Stimulated activated CD4-positive, alpha-beta T cell treated with anti-CD3 and anti-CD28 coated beads, Interleukin-15, amount 100 ng/mL, for 24 hours (primary cell): ENCODE results near the gene GATAD2A.
"Not testable (repeated sequence)": the region's sequence is repeated elsewhere in the genome, so short reads cannot be mapped to it uniquely, and the experiment has no call there.

Source experiments
- DNase-seq: peaks from one replicate; pipeline ENCODE4 v3.0.0-alpha.2; 2020

GATAD2A gene, protein sequence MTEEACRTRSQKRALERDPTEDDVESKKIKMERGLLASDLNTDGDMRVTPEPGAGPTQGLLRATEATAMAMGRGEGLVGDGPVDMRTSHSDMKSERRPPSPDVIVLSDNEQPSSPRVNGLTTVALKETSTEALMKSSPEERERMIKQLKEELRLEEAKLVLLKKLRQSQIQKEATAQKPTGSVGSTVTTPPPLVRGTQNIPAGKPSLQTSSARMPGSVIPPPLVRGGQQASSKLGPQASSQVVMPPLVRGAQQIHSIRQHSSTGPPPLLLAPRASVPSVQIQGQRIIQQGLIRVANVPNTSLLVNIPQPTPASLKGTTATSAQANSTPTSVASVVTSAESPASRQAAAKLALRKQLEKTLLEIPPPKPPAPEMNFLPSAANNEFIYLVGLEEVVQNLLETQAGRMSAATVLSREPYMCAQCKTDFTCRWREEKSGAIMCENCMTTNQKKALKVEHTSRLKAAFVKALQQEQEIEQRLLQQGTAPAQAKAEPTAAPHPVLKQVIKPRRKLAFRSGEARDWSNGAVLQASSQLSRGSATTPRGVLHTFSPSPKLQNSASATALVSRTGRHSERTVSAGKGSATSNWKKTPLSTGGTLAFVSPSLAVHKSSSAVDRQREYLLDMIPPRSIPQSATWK

GRCh38 chr19:19404879-19405860 lies at the start of gene GATAD2A:
GATAD2A (plus strand) TSS chr19:19405675; CDS start chr19:19465346, 59,671 bp downstream.
- DNase-seq = peak; percentile 88

GRCh38 chr19:19356500-19356899 lies 49.0 kb upstream of the GATAD2A start:
- no peak for DNase-seq

GRCh38 chr19:19356901-19357566 lies 48.4 kb upstream of the GATAD2A start:
- no peak for DNase-seq

DNA sequence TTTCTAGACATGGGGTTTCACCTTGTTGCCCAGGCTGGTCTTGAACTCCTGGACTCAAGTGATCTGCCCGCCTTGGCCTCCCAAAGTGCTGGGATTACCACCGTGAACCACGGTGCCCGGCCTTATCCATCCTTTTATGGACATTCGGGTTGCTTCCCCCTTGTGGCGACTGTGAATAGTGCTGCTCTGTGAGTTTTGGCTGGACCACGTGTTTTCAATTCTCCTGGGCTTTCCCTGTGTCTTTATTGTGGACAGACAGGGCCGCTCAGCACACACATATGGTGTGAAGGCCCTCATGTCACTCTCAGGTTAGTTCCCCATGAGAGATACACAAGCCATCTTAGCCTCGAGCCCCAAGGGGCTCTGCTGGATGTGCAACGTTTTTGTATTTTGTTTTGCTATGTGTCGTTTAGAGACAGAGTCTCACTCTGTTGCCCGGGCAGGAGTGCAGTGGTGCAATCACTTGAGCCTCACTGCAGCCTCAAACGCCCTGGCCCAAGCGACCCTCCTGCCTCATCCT lies 44.3 kb upstream of the GATAD2A start:
- DNase-seq = peak; percentile 85

GRCh38 chr19:19362075-19362474 lies 43.4 kb upstream of the GATAD2A start:
- DNase-seq = no peak

DNA sequence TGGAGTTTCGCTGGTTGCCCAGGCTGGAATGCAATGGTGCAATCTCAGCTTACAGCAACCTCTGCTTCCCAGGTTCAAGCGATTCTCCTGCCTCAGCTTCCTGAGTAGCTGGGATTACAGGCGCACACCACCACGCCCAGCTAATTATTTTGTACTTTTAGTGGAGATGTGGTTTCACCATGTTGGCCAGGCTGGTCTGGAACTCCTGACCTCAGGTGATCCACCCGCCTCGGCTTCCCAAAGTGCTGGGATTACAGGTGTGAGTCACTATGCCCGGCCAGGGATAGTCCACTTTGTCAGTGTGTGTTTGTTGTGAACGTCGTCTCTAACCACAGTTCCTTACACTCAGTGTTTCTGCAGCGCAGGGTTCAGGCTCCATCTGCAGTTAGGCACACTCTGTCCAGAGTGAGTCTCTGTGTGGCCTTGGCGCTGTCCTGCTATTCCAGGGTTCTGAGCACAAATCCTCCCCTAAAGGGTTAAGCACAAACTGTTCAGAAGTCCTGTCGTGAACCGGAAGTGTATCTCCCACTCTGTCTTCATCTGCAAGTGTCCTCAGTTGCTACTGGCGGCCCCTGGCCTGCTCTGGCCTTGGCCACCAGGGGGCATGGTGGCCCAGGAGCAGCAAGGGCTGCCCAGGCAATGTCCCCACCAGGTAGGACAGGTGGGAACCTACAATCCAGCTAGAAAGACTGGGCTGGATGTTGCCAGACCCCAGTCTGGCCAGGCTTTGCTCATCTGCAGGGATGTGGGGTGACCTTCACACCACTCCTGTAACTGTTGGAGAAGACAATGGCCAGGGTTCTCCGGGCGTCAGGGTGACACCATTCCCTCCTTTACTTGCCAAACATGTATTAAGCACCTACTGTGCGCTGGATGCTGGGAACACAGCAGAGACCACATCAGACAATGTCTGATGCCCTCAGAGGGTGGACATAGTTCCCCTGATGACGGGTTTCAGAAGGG lies 38.8 kb upstream of the GATAD2A start:
- peak; percentile 79 for DNase-seq

GRCh38 chr19:19368087-19368486 lies 37.4 kb upstream of the GATAD2A start:
- no peak for DNase-seq

GRCh38 chr19:19371059-19371458 lies 34.4 kb upstream of the GATAD2A start:
- no peak for DNase-seq

- DNase-seq = peak; percentile 46
These were observed 32.6 kb upstream of the GATAD2A start for GRCh38 chr19:19372656-19373416.

DNA sequence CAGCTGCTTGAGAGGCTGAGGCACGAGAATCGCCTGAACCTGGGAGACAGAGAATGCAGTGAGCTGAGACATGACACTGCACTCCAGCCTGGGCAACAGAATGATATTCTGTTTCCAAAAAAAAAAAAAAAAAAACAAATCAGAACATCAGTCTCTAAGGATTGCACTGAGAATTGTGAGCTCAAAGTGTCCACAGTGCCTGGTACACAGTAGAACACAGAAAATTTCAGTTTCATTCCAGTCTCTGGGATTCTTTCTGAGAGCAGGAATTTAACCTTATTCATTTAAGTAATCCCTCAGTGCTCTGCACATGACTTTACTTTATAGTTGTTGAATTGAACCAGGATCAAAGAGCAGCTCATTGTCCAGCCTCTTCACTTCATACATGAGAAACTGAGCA lies 25.9 kb upstream of the GATAD2A start:
- no peak for DNase-seq

DNA sequence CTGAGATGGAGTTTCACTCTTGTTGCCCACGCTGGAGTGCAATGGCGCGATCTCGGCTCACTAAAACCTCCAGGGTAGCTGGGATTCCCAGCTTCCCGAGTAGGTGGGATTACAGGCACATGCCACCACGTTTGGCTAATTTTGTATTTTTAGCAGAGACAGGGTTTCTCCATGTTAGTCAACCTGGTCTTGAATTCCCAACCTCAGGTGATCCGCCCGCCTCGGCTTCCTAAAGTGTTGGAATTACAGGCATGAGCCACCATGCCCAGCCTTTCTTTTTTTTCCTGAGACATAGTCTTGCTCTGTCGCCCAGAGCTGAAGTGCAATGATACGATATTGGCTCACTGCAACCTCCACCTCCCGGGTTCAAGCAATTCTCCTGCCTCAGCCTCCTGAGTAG lies 25.2 kb upstream of the GATAD2A start:
- DNase-seq = not testable (repeated sequence)

DNA sequence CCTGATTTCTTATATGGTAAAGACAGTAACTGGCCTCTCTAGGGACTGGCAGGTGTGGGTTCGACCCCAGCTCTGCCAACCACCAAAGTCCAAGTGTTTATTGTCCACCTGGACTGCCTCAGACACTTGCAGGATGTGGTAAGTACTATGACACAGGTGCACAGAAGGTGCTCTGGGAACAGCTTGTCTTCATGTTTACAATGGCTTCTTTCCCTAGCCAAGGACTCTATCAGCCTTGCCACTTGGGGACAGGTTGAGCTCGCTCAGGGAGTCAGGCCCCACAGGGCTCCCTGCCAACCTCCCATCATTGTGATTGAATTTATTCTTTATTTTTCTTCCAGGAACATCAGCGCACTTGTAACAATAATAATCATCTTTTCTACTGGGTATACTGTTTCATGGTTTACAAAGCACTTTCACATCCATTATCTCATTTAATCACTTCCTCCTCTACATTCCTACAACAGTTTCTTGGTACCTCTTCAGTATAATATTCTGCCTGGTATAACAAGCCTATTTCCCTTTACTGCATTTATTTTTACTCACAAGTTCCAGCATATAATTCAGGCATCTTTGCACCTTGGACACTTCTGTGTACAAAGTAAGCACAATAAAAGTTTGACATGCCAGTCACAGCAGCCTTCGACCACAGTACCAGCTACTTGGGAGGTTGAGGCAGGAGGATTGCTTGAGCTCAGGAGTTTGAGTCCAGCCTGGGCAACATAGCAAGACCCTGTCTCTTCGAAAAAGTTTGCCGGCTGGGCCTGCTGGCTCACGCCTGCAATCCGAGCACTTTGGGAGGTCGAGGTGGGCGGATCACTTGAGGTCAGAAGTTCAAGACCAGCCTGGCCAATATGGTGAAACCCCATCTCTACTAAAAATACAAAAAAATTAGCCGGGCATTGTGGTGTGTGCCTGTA lies 24.2 kb upstream of the GATAD2A start:
- no peak for DNase-seq

DNA sequence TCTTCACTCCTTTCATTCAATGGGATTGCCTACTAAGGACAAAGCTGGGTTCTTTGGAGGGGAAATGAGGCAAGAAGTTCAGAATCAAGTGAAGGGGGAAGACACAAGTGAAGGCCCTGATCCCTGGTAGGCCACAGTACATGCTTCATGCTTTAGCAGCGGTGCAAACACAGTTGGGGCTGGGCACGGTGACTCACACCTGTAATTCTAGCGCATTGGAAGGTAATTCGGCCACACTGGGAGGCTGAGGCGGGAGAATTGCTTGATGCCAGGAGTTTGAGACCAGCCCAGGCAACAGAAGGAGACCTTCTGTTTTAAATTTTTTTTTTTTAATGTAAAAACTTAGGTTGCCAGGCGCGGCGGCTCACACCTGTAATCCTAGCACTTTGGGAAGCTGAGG lies 23.4 kb upstream of the GATAD2A start:
- DNase-seq = no peak

GRCh38 chr19:19384486-19384885 lies 21.0 kb upstream of the GATAD2A start:
- DNase-seq = no peak

DNA sequence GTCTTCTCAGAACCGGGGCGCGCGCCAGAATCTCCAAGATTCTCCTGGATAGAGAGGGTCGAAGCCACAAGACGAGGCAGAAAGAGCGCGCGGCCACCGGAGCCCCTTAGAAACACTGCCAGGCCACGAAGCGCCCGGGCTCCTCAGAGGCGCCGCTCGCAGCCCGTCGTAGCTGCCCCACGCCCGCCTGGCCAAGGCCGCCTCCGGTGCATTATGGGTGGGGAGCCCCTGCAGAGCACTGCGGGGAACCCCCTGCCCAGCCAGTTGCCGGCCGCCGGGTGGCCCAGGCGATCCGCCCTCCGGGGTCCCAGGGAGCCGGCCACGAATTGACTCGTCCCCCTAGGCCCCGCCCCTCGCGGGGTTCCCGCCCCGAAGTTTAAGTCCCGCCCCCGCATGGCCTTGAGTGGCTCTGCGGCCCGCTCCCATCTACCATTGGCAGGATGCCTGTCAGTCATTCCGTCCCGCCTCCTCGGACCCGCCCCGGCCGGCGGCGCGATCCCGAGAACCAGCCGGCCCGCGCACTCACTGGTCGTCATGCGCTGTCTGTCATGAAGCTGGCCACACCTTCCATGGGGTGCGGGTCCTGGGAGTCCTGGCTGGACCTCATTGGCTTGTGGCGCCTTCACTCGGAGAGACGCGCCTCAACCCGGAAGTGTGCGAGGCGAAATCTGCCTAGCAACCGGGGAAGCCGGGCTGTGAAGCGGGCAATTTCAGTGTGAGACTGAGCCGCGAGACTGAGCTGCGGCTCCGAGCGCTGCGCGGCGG lies 20.2 kb upstream of the GATAD2A start:
- peak; percentile 100 for DNase-seq

GRCh38 chr19:19385896-19386869 lies 19.3 kb upstream of the GATAD2A start:
- DNase-seq = peak; percentile 73

- no peak for DNase-seq
These were observed 18.4 kb upstream of the GATAD2A start for GRCh38 chr19:19387108-19387507.
